Stimulated activated CD4-positive, alpha-beta T cell treated with anti-CD3 and anti-CD28 coated beads, TNF-alpha, amount 100 ng/mL, for 24 hours (primary cell): ENCODE data around the gene SLC6A7.
A peak's percentile ranks its signal among the peaks of the same experiment; 100 is the strongest.
"Not testable (repeated sequence)": the region's sequence is repeated elsewhere in the genome, so short reads cannot be mapped to it uniquely, and the experiment has no call there.

Experiments
- DNase-seq, 3 experiments: peaks; one replicate each; pipeline ENCODE4 v3.0.0-alpha.2; 2020; ENCODE audit warnings: low read depth in 3 of 3

The SLC6A7 gene

DNA sequence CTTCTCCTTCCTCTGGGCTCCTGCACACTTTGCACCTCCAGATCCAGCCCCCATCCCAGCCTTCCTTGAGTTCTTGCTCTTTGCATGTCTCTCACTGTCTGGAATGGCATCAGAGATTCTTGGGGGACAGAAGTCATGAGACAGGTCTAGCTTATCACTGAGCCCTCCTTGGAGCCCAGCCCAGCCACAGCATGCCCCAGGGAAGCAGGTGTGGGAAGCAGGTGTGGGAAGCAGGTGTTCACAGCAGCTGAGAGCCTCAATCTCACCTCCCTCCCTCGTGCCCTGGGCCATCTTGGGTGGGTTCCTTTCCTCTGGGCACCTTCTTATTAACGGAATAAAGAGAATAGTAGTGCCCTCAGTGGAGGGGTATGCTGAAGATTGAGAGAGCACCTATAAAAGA lies 27.2 kb downstream of the SLC6A7 start:
- DNase-seq, result no peak

DNA sequence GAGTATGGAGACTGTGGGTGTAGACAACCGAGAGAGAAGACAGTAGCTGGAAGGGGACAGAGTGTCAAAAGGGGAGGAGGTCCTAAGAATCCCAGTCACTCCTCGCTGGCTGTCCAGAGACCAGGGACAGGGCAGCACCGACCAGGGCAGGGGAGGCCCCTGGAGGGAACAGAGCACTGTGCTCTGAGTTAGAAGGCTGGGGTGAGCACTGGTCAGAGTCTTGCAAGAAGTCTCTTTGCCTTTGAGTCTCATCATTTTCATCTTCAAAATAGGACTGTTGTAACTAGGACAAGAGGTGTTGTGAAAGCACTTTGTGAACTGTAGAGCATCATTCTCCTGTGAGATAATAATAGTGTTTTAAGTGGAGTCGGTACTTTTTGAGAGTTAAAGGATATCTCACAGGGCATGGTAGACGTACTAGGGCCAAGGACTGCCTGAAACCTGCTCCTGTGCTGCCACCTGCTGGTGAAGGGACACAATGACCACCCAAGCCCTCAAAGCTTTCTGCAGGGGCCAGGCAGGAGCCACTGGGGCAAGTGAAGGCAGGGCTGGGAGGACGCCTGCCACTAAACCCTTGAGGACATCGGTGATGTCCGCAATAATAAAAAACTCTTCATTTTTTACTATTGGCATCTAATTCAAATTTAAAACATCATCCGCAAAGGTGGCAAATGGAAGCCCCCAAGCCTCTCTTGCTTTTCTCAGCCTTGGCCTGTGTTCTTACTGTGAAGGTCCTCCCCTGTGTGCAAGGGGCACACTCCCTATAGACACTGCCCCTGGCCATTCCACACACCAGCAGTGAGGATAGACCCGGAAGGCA lies 28.2 kb downstream of the SLC6A7 start:
- peak; percentile 63 to 75 (median 64) for DNase-seq

DNA sequence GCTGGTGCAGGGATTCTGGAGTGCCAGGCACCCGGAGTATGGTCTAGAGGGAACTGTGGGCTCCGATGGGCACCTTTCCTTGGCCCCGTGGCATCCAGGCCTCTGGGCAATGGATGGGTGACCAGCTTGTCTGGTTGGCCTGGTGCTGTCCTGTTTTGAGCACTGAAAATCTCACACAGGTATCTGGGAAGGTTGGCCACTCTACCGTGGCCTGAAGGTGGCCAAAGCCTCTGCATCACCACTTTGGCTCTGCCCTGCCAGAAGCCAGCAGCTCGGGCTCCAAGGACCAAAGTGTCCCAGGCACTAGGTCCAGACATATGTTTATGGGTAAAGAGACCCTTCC lies 28.8 kb downstream of the SLC6A7 start:
- no peak for DNase-seq

DNA sequence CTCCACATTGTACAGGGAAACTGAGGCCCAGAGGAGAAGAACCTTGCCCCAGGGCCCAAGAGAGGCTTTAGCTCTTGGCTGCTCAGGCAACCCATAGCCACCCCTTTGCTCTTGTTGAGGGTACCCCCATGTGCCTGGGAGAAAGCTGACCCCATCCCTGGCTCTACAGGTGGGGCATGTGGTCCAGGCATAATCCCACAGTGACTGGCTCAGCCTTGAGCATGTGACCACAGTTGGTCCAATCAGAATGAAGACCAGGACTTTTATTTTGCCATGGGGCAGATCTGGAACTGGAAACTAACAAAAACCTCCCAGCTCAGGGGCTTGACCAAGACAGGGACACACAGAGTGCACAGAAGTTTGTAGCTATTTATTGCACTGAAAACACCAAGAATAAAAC lies 29.3 kb downstream of the SLC6A7 start:
- DNase-seq, result no peak

DNA sequence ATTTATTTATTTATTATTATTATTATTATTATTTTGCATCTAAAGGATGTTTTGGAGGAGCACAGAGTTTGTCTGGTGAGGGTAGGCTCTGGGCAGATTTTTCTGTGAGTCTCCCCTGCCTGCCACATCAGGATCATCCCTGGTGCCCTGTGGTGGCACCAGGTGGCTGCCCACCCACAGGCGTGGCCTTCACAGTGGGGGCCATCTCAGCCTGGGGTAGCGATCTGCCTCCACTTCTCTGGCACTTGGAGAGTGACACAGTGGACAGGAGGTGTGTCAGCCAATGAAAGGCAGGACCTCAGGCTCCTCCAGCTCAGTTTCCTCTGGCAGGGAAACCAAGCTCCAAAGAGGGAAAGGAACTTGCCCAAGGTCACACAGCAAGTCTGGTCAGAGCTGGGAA lies 30.0 kb downstream of the SLC6A7 start:
- DNase-seq, result no peak

DNA sequence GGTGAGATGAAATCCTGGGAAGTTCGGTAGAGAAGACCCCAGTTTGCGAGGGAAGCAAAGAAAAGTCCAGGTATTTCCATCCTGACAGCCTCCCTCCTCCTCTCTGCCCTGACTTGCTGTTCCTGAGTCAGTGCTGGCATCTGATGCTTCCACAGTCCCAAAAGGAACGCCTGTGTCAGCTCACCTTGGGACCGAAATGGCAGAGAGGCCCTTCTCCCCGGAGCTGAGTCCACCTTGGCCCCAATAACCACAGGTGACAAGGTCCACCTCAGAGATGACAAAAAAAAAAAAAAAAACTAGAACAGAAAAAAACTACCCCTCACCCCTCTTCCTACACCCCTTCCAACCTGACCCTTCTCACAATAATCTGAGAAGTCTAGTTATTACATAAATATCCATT lies 31.6 kb downstream of the SLC6A7 start:
- no peak for DNase-seq

DNA sequence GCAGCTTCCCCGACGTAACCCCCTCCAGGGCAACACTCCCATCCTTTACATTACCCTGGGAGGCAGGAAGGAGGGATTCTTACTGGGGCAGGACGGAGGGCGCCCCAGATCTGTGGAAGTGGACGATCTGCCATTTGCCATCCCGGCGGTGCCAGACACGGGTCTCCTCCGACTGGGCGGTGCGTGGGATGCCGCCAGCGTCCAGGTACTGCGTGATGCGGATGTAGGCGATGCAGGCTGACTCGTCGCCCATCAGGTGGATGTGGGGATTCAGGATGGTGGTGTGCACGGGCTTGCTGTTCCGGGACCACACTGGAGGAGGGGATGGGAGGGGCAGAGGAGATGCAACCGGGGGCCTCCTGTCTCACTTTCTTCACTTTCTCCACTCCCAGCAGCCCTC lies 33.0 kb downstream of the SLC6A7 start:
- DNase-seq, result no peak

DNA sequence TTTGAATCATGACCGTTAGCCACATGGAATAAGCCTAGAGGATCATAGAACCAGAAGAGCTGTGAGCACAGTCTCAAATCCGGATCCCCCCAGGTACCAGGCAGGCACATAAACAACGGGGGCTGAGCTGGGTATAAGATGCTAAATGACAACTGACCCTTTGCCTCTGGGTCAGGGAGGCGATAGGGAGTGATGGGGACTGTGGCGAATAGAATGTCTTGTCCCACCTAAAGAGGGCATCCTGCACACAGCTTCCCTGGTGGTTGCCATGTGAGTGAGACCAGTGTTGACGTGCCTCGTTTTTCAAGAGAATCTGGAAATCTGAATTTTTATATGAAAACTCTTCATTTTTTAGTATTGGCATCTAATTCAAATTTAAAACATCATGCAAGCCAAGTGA lies 33.6 kb downstream of the SLC6A7 start:
- no peak for DNase-seq

DNA sequence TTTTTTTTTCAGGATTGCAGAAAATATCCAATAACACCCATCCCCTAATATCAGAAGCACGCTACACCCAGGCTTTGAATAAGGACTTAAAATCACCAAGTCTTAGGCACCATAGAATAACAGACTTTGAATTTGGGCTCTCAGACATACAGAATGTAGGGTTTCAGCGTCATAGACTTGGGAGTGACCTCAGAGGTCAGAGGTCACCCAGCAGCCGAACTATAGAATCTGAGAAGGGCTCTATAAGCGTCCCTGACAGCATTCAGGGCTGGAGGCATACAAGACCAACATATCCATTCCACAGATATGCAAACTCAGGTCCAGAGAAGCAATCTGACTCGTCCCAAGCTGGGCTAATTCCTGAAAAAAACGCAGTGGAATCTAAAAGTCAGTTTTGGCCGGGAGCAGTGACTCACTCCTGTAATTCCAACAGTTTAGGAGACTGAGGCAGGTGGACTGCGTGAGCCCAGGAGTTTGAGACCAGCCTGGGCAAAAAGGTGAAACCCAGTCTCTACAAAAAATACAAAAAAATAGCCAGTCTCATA lies 34.7 kb downstream of the SLC6A7 start:
- no peak for DNase-seq

DNA sequence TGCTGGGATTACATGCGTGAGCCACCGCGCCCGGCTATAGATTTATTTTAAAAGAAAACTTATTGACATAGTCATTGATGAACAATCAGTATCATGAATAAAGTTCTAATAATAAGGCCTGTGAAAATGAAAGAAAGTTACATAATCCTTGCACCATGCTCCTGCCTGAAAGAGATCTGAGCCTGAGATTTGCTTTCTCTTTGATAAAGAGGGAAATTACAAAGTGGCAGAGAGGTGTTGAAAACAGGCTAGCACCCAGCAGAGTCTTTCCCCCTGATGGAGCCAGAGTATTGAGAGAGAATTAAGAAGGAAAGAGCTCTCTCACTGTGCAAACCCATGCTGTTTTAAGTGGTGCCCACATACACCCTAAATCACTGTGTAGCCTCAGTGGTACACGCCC lies 37.2 kb downstream of the SLC6A7 start:
- DNase-seq, result no peak

DNA sequence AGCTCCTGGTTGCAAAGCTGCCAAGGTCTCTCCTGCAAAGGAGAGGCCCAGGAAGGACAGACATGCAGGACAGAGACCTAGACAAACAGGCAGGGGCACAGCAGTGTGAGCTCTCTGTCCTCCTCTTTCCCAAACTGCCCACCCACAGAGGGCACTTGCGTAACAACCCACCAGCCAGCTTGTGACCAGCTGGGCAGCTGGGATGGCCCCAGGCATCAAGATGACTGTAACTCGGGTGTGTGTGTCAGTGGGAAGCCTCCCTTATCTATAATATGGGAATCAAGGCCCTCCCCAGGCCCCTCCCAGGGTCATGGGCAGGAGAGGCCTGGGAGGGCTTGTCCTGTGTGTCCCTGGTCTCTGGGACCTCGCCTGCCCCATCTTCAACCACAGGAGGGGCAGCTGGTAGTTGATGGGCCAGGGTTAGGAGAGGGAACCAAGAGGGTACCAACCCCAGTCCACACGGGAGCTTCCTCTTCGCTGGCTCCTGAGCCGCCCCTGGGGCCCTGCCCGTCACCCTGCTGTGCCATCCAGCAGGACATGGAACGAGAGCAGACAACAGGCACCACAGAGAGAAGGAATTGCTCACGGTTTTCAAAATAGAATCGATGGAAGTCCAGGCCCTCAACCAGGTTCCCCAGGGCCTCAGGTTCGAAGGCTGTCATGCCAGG lies 37.9 kb downstream of the SLC6A7 start:
- DNase-seq, result no peak

DNA sequence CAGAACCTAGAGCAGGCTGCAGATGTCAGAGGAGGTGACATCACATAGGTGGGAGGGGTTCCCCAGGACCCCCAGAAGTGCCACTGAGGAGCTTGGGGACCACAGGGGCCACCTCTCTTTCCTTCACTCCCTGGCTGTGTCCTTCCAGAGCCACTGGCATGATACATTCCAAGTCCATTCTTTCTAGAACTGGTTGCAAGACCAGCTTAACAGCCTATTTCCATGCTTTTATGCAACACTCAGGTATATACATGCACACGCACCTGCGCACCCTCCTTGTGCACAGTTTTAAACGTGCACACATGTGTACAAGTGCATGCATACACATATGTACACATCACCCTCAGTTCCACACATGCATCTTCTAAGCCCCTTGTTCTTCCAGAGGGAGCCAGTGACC lies 39.7 kb downstream of the SLC6A7 start:
- no peak for DNase-seq

DNA sequence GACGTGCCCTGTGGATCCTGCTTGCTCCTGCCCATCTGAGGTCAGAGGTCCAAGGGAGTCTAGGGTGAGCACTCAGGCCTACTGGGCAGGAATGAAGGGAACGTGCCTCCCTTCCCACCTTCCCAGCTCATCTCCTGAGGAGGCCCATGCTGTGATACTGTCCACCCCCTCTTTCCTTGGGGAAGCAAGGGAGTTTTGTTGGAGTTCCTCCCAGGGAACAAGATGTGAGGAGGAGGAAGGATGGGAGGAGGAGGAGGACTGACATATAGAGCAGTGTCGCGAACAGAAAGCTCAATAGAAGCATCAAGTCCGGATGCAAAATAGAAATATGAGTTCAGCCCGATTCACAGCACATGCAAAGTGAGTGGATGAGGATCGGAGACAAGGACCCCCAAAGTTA lies 41.0 kb downstream of the SLC6A7 start:
- DNase-seq, result no peak

DNA sequence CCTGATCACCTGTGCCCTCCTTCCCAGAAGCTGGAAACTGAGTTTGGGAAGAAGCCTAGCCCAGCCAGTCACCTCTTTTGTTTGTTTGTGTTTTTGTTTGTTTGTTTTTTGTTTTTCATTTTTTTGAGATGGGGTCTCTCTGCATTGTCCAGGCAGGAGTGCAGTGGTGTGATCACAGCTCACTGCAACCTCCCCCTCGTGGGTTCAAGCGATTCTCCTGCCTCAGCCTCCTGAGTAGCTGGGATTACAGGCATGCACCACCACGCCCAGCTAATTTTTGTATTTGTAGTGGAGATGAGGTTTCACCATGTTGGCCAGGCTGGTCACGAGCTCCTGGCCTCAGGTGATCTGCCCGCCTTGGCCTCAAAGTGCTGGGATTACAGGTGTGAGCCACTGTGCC lies 43.8 kb downstream of the SLC6A7 start:
- DNase-seq, result not testable (repeated sequence)

DNA sequence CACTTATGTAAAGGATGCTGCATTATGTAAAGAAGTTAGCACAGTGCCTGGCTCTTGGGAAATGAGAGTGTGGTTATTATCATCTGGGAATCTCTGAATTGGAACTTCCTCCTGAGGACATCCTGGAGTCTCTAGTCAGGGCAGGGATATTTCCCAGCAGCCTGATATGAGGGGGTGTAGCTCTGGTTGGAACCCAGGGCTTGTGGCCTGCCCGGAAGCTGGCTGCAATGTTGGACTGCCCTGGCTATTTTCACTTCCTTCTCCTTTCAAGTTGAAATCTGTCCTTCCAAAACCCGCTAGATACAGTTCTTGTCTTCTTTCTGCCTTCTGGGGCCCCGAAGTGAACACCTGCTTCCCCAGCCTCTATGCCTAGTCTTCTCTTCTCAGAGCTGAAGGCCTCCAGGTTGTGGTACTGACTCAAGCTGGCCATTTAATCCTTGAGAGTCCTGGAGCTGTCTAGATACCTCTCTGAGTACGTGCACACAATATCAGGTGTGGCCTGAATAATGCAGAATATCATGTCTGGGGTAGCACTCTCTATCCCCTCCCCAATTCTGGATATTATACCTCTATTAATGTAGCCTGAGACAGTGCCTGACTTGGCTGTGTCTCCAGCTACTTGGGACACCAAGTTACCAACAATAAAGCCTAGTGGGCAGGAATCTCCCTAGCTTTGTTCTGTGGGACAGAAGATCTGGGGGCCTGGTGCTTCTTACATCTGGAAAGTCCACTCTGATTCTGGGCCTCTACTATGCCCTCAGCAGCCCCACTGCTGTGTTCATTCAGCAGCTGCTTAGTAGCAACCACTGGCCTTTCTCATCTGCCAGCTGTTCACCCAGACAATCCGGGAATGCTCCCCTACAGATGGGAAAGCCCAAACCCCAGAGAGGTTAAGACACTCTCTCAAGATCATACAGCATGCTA lies 45.0 kb downstream of the SLC6A7 start:
- no peak for DNase-seq

DNA sequence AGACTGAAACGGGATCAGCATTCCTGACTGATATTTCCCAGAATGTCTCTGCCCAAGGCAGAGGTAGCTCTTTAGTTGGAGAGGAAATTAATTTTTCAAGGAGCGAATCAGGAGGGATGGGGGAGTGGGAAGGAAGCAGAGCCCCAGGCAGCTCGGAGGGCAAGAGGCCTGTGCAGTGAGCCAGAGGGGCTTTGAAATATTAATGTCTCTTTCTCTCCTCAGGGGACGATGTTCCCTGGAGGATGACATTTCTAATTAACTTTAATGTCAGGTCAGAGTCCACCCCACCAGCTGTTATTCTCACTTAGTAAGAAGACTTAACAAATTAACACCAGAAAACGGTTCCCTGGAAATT lies 45.6 kb downstream of the SLC6A7 start:
- DNase-seq, result no peak

DNA sequence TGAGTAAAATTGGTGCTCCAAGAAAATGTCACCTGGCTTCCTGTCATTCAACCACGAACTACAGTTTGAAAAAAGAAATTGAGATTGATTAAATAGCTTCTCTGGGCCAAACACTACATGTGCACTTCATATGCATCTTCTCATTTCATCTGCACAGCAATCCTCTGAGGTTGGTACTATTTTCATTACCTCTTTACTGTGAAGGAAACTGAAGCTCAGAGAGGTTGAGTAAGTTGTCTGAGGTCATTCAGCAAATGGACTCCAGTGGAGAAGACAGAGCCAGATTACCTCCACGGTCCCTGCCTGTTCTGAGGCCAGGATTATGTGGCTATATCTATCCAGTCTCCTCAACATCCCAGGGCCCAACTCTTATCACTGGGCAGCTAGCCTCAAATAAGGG lies 46.5 kb downstream of the SLC6A7 start:
- no peak for DNase-seq

DNA sequence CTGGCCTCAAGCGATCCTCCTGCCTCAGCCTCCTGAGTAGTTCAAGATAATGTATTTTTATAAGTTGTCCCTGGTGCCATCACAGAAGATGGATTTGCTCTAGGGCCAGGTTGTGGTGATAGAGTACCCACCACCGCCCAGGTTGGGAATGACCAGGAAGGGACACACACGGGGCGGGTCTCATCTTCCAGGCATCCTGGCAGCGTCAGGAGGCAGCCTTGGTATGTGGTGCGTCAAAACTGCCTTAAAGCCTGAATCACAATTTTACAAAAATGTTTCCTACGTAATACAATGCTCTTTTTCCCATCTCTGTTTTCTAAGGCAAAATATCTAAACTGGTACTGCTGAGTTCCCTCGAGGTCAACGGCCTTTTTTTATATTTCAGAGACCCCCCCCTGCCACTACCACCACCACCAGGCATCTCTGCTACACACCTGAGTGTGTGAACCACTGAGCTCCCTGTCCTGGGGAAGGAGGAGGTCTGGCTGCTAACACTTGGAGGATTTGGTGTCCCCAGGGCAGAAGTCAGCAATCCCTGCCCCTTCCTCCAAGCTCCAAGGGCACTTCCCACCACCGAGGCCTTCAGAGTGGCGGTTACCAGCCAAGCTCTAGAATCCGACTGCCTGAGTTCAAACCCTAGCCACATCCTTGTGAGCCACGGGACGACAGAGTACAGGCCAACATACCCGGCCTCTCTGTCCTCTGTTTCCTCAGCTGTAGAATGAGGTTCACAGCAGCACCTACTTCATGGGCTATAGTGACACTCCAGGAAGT lies 47.3 kb downstream of the SLC6A7 start:
- no peak for DNase-seq

DNA sequence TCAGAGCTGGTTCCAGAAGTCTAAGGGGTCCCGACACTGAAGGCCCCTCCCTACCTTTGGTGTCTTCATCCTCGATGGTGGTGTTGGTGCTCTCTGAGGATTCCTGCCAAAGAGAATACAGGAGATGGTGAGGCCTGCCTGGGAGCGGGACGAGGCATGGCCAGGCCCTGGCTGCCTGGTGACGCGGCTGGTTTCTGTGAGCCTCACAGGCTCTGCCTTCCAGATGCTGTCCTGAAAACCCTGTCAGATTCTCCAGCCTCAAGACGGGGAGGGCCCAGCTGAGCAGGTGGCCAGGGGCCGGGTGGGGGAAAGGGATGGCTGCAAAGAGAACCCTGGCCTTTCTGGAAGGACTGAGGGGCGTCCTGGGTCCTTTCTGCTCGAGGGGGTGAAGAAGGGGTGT lies 48.8 kb downstream of the SLC6A7 start:
- DNase-seq, result no peak

DNA sequence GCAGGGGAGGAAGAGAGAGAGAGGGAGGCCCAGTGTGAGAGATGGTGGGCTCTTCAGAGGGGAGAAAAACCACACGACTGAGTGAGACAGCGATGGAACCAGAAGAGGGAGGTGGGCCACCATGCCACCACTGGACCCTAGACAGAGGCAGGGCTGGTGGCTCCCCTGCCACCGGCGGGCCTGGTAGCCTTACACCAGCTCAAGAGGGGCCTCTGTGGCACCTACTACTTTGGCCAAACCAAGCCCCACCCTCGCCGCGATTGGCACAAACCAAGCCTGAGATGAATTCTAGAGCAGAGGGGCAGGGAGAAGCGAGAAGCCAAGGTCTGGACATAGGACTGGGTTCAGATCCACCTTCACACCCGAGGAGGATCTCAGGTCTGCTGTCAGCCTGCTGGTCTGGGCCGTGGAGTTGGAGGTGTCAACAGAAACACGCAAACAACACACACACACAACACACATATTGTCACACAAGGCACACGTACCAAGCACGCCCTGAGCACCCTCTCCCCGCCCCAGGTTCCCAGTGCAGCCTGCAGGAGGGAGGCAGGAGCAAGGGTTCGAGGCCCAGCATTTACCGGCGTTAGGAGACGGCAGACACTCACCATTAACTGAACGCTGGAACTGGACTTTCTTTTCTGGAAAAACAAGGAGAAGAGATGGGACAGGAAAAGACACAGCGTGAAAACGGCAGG lies 49.4 kb downstream of the SLC6A7 start:
- no peak for DNase-seq

DNA sequence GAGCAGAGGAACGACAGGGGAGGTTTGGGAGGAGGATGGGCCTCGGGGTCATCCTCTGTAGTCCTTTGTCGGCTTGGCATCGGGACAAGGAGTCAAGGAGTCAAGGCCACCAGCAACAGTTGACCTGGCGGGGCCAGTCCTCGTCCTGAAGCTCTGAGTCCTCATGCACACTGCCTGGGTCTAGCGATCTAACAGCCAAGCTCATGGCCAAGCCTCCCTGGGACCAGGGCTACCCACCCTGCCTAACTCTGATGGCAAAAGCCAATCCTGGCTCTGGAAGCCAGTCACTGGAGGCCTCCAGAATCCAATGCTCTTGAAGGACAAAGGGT lies 49.9 kb downstream of the SLC6A7 start:
- no peak for DNase-seq
